ENCODE data around the gene USP15.

Gene USP15

DNA sequence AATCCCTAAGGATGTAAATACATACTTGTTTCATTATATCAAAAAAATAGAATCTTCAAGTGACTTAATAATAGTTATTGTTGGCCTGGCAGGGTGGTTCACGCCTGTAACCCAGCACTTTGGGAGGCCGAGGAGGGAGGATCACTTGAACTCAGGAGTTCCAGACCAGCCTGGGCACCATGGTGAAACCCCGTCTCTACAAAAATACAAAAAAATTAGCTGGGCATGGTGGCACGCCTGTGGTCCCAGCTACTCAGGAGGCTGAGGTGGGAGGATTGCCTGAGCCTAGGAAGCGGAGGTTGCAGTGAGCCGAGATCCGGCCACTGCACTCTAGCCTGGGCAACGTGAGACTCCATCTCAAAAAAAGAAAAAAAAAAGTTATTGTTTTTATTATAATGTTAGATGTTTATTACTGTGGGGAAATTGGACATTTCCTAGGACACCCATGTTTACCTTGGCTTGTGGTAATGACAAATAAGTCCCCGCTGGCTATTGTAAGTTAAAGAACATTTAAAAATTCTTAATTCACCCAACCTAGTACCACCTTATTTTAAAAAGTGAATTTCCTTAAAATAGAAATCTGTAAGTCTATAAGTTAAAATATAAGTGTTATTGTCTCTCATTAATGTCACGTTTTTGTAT lies 1.8 kb downstream of the USP15 start:
- DNase-seq (ENCODE audit: insufficient read length, low spot score) (no peak), FAIRE-seq (no peak)
- TF ChIP-seq, protein P1, sequence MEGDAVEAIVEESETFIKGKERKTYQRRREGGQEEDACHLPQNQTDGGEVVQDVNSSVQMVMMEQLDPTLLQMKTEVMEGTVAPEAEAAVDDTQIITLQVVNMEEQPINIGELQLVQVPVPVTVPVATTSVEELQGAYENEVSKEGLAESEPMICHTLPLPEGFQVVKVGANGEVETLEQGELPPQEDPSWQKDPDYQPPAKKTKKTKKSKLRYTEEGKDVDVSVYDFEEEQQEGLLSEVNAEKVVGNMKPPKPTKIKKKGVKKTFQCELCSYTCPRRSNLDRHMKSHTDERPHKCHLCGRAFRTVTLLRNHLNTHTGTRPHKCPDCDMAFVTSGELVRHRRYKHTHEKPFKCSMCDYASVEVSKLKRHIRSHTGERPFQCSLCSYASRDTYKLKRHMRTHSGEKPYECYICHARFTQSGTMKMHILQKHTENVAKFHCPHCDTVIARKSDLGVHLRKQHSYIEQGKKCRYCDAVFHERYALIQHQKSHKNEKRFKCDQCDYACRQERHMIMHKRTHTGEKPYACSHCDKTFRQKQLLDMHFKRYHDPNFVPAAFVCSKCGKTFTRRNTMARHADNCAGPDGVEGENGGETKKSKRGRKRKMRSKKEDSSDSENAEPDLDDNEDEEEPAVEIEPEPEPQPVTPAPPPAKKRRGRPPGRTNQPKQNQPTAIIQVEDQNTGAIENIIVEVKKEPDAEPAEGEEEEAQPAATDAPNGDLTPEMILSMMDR (IDR thresholded peaks at IDR 0.05; ENCODE audit: insufficient read depth, missing control alignments): no peak

DNA sequence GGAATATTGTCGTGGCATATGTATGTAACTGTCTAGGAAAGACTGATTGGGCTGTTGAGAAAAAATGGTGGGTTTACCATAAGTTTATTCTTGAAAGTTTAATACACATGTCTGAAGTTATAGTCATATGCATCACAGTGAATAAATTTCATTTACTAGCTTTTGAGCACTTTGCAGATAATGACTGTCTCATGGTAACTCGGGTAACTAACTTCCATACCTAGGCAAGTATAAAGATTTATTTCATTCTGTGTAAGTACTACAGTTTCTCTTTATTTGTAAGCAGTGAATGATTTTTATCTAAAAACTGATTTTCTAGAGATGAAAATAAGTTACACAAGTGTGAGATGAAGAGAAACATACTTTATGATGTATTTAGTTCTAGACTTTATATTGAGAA lies 3.0 kb downstream of the USP15 start:
- TF ChIP-seq, protein P1 (IDR thresholded peaks at IDR 0.05; ENCODE audit: insufficient read depth, missing control alignments): no peak
- no peak for DNase-seq (ENCODE audit: insufficient read length, low spot score)
- no peak for FAIRE-seq

DNA sequence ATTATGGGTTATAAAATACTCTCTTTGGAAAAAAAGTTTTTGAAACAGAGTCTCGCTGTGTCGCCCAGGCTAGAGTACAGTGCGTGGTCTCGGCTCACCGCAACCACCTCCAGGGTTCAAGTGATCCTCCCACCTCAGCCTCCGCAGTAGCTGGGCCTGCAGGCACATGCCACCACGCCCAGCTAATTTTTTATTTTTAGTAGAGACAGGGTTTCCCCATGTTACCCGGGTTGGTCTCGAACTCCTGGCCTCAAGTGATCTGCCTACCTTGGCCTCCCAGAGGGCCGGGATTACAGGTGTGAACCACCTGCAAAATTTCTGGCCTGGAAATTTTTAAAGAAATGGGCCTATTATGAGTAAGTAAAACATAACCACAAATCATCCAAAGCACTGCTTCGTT lies 3.8 kb downstream of the USP15 start:
- TF ChIP-seq, protein P1 (IDR thresholded peaks at IDR 0.05; ENCODE audit: insufficient read depth, missing control alignments): no peak
- FAIRE-seq: no peak
- no peak for DNase-seq (ENCODE audit: insufficient read length, low spot score)

DNA sequence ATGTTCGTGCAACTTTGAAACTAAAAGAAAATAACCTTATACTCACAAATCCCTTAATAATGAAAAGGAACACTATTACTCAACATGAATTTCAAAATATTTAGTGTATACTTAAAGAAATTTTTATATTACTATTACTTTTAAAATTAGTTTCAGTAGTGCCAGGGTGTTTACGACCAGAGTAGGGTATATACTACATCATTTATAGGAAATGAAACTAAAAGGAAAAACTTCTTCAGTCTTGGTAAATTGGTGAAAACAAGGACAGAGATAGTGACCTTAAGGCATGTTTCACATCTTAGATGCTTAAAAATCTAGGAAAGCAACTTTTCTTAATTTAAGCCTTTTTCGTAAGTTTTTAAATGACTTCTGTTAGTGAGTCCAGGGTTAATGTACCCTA lies 4.5 kb downstream of the USP15 start:
- DNase-seq (ENCODE audit: insufficient read length, low spot score) (no peak), FAIRE-seq (no peak)
- TF ChIP-seq, protein P1 (IDR thresholded peaks at IDR 0.05; ENCODE audit: insufficient read depth, missing control alignments): no peak

DNA sequence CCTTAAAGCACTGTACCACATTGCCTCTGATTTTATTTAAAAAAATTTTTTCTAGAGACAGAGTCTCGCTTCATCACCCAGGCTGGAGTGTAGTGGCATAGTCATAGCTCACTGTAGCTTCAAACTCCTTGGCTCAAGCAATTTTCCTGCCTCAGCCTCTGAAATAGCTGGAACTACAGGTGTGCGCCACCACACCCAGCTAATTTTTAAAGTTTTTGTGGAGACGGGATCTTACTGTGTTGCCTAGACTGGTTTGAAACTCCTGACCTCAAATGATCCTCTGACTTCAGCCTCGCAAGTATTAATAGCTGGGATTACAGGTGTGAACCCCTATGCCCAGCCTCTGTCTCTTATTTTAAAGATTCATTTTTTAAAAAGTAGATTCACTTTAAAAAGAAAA lies 5.3 kb downstream of the USP15 start:
- TF ChIP-seq, protein P1 (IDR thresholded peaks at IDR 0.05; ENCODE audit: insufficient read depth, missing control alignments): no peak
- no peak for FAIRE-seq
- DNase-seq (ENCODE audit: insufficient read length, low spot score): no peak

DNA sequence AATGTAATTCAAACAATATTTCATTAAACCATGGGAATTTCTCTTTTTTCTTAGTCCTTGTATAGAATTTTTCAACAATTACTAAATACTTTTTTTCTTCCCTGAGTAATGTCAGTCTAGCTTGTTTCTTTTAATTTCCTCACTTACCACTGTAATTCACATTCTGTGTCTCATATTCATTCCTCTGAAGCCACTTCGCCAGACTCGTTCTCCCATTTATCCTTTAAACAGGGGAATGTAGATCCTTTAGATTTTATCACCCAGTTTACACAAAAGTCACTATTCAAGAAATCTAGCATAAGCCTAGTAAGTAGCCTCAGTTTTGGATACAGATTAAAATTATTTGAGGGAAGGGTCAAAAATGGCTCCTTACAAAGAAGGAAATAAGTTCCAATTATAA lies 6.8 kb downstream of the USP15 start:
- TF ChIP-seq, protein P1 (IDR thresholded peaks at IDR 0.05; ENCODE audit: insufficient read depth, missing control alignments): no peak
- no peak for FAIRE-seq
- DNase-seq (ENCODE audit: insufficient read length, low spot score): no peak

DNA sequence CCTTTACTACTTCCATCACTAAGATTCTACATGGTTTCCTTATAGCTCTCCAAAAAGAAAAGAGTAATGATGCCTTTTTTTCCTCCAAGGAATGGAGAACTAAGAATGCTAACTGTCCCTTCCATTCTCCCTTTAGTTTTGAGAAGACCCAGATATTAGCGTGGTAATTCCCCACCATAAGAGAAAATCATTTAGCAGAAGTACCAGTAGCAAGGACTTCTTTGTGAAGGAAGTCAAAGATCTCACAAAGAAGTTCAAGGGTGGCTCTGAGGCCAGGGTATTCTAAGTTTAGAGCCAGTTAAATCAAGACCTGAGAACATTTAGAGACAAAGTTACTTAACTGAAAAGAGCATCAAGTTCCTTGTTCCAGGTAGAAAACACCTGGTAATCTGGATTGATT lies 7.3 kb downstream of the USP15 start:
- DNase-seq (ENCODE audit: insufficient read length, low spot score): no peak
- no peak for FAIRE-seq
- TF ChIP-seq, protein P1 (IDR thresholded peaks at IDR 0.05; ENCODE audit: insufficient read depth, missing control alignments): no peak

All from D721Med (cell line).